Tibial nerve (tissue), 4 donors: Measurements from ENCODE around the gene ZNF574. TPM values are rescaled to one million over a fixed set of nuclear protein-coding genes. Genes with fewer than 3 reads are reported as not detected.

Experiments
- DNase-seq, 2 donors: peaks; one replicate each; pipeline ENCODE4 v3.0.0-alpha.2; 2019; ENCODE audit warnings: low spot score in 2 of 2
- H3K27ac ChIP-seq, 4 donors: fragments of 200-600 bp; sonication (generic) in 3 of 4; one replicate each; pipeline ENCODE4 v1.5.1; 2017 to 2019; ENCODE audit warnings: mild to moderate bottlenecking in 1 of 4
- H3K27me3 ChIP-seq, 2 donors: fragments of 200-600 bp; sonication (generic) in 1 of 2; one replicate each; pipeline versions ENCODE4 v1.5.1 to v1.6.0; 2017 to 2019
- H3K36me3 ChIP-seq, 3 donors: fragments of 200-600 bp; sonication (generic); one replicate each; pipeline ENCODE4 v1.5.1; 2018 to 2019
- H3K4me1 ChIP-seq, 4 donors: fragments of 200-600 bp; sonication (generic) in 3 of 4; one replicate each; pipeline ENCODE4 v1.5.1; 2017 to 2019
- H3K4me3 ChIP-seq, 4 donors: fragments of 200-600 bp; sonication (generic) in 3 of 4; one replicate each; pipeline ENCODE4 v1.5.1; 2017 to 2019; ENCODE audit warnings: mild to moderate bottlenecking in 1 of 4, moderate library complexity in 1 of 4
- H3K9me3 ChIP-seq, 4 donors: fragments of 200-600 bp; sonication (generic) in 3 of 4; one replicate each; pipeline ENCODE4 v1.5.1; 2017 to 2019
- EP300 ChIP-seq, 2 donors: sonication (generic); formaldehyde crosslinking; IDR thresholded peaks; one replicate each; pipeline ENCODE4 v1.6.1; 2017; ENCODE audit warnings: antibody characterized with exemption in 2 of 2, mild to moderate bottlenecking in 1 of 2
- POLR2A ChIP-seq, 2 donors: fragments of 450-650 bp; IDR thresholded peaks; one replicate each; pipeline ENCODE4 v1.6.1; 2017; ENCODE audit warnings: antibody characterized with exemption in 2 of 2, mild to moderate bottlenecking in 2 of 2, moderate library complexity in 2 of 2
- WGBS, 2 donors: methylation state at CpG; one replicate each; pipeline ENCODE4 v1.1.5; 2018; 5-methylcytosine and 5-hydroxymethylcytosine counted together
- total RNA-seq, 4 donors: library from RNA; depleted of rRNA; stranded (reverse); fragments of >200 nt; gene quantifications; one replicate each; pipeline ENCODE4 v1.1.0, GENCODE V29; 2016
- TF ChIP-seq, protein P1 (sequence below), 5 experiments: fragments of 200-600 bp in 3 of 5; fragments of 450-650 bp in 2 of 5; sonication (generic) in 3 of 5; IDR thresholded peaks; one replicate each; pipeline ENCODE4 v1.5.1; 2016 to 2019; ENCODE audit warnings: antibody characterized with exemption in 5 of 5, mild to moderate bottlenecking in 3 of 5, moderate library complexity in 2 of 5

The ZNF574 gene
- total RNA-seq, 4 donors from 2014 or later: 14.3 to 22.2 (median 17.5) TPM

DNA sequence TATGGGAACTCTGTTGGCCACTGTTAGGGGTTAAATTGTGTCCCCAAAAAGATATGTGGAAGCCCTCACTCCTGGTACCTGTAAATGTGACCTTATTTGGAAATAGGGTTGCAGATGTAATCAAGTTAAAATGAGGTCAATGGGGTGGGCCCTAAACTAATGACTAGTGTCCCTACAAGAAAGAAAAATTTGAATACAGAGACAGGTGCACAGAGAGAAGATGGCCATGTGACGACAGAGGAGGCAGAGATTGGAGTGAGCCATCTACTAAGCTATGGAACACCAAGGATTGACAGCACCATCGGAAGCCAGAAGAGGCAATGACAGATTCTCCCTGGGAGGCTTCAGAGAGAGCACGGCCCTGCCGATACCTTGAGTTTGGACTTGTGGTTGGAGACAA is 39.7 kb downstream of the ZNF574 start:
- TF ChIP-seq, protein P1, sequence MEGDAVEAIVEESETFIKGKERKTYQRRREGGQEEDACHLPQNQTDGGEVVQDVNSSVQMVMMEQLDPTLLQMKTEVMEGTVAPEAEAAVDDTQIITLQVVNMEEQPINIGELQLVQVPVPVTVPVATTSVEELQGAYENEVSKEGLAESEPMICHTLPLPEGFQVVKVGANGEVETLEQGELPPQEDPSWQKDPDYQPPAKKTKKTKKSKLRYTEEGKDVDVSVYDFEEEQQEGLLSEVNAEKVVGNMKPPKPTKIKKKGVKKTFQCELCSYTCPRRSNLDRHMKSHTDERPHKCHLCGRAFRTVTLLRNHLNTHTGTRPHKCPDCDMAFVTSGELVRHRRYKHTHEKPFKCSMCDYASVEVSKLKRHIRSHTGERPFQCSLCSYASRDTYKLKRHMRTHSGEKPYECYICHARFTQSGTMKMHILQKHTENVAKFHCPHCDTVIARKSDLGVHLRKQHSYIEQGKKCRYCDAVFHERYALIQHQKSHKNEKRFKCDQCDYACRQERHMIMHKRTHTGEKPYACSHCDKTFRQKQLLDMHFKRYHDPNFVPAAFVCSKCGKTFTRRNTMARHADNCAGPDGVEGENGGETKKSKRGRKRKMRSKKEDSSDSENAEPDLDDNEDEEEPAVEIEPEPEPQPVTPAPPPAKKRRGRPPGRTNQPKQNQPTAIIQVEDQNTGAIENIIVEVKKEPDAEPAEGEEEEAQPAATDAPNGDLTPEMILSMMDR (IDR thresholded peaks at IDR 0.05): no peak
- no peak for TF ChIP-seq EP300 (IDR thresholded peaks at IDR 0.05)
- TF ChIP-seq POLR2A (IDR thresholded peaks at IDR 0.05): no peak
- Histone ChIP-seq H3K27ac (no peak overlapping the region), H3K4me1 (peaks cover 0 to 13% (median 3%) of the 10 kb centered on the region in 4 donors), H3K27me3 (no peaks in the 10 kb centered on the region), H3K36me3 (no peaks in the 10 kb centered on the region), H3K9me3 (no peaks in the 10 kb centered on the region), H3K4me3 (no peak overlapping the region)
- no peak for DNase-seq
- WGBS, 2 donors: 78 to 84% methylated on average over 4 of the region's 4 CpGs

DNA sequence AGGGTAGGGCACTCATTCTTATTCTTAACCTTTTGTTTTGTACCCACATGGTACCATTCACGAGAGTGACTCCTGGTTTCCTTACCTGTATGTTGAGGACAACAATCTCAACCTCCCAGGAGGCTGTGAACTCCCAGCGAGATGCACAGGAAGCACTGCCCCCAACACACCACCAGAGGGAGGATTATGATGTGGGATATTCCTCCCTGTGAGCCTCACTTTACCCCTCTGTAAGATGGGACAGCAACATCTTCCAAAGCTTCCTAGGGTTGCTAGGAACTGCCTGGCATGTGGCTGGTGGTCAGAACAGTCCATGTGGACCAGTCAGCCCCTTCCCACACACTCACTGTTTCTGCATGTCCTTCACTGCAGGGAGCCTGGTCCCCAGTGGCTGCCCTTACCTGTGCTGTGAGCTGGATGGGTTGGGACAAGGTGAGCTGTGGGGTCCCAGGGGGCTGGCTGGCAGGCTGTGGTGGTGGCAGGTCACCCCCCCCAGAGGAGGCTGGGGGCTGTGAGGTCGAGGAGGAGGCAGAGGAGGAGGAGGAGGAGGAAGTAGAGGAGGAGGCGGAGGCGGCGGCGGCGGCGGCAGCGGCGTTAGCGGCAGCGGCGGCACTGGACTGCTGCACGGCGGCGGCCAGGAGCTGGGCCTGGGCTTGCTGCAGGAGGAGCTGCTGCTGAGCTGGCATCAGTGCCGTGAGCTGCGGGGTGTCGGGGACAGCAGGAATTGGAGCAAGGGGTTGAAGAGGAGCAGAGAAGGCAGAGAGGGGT is 40.5 kb downstream of the ZNF574 start:
- H3K4me3 ChIP-seq: no peak overlapping the region
- TF ChIP-seq EP300 (IDR thresholded peaks at IDR 0.05) (no peak), POLR2A (IDR thresholded peaks at IDR 0.05) (no peak)
- TF ChIP-seq, protein P1 (IDR thresholded peaks at IDR 0.05): no peak
- peaks cover 0 to 18% (median 5%) of the 10 kb centered on the region in 4 donors for H3K4me1 ChIP-seq
- no peak for DNase-seq
- H3K27me3 ChIP-seq: no peaks in the 10 kb centered on the region
- H3K36me3 ChIP-seq: no peaks in the 10 kb centered on the region
- no peaks in the 10 kb centered on the region for H3K9me3 ChIP-seq
- H3K27ac ChIP-seq: no peak overlapping the region
- 91 to 92% methylated on average over 19 to 20 of the region's 20 CpGs for WGBS, 2 donors

GRCh38 chr19:42117076-42117475 is 41.1 kb downstream of the ZNF574 start:
- no peak for TF ChIP-seq POLR2A (IDR thresholded peaks at IDR 0.05)
- TF ChIP-seq, protein P1 (IDR thresholded peaks at IDR 0.05): no peak
- no peak for TF ChIP-seq EP300 (IDR thresholded peaks at IDR 0.05)
- Histone ChIP-seq H3K9me3 (no peaks in the 10 kb centered on the region), H3K4me1 (peaks cover 0 to 19% (median 8%) of the 10 kb centered on the region in 4 donors), H3K27me3 (no peaks in the 10 kb centered on the region), H3K4me3 (no peak overlapping the region), H3K36me3 (no peaks in the 10 kb centered on the region), H3K27ac (no peak overlapping the region)
- no peak for DNase-seq
- WGBS, 2 donors: 87 to 90% methylated on average over 5 to 6 of the region's 6 CpGs

DNA sequence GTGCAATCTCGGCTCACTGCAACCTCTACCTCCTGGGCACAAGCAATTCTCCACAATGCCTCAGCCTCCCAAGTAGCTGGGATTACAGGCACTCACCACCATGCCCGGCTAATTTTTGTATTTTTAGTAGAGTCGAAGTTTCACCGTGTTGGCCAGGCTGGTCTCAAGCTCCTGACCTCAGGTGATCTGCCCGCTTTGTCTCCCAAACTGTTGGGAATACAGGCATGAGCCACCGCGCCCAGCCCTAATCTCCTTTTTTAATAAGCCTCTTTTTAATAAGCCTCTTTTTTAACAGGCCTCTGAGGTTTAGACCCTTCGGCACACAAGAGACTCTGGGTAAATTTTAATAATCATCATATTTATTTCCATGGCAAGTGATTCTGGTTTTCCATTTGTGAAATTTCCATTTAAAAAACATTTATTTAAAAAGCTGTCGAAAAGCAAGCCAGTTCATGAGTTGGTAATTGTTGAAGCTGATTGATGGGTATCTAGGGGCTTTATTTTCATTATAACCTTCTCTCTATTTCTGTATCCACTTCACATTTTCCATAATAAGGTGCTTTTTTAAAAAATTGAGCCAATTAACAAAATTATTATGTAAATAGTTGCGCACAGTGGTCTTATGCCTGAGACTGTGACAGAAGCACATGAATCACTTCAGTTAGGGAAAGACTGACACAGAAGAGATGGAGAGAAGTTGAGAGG is 44.5 kb downstream of the ZNF574 start:
- WGBS, 2 donors: 83 to 85% methylated on average over 10 of the region's 10 CpGs
- no peaks in the 10 kb centered on the region for H3K9me3 ChIP-seq
- DNase-seq: no peak
- TF ChIP-seq, protein P1 (IDR thresholded peaks at IDR 0.05): no peak
- TF ChIP-seq EP300 (IDR thresholded peaks at IDR 0.05) (no peak), POLR2A (IDR thresholded peaks at IDR 0.05) (no peak)
- H3K4me1 ChIP-seq: peaks cover 0 to 26% (median 5%) of the 10 kb centered on the region in 4 donors
- no peak overlapping the region for H3K4me3 ChIP-seq
- no peak overlapping the region for H3K27ac ChIP-seq
- no peaks in the 10 kb centered on the region for H3K36me3 ChIP-seq
- H3K27me3 ChIP-seq: peaks cover 0 to 11% of the 10 kb centered on the region in 2 donors
